HepG2 (cell line): Measurements from ENCODE around the gene TMEFF1. TPM values are rescaled to one million over a fixed set of nuclear protein-coding genes. Genes with fewer than 3 reads are reported as not detected.

Experiments
- ATAC-seq: fragments of 200-7000 bp; cut with Tn5 transposase; 3 replicates; pipeline ENCODE4 v1.9.1; 2020; ENCODE audit warnings: mild to moderate bottlenecking, moderate library complexity
- BruUV-seq: library from RNA; stranded (reverse); fragments of 400-500 nt; replicated peaks from 2 replicates; lab custom pipeline; 2021; lab: Mats Ljungman, UMichigan
- CTCF ChIA-PET: fragments of 300-600 bp; formaldehyde crosslinking; extraction: SDS; loops from one replicate; lab custom pipeline; 2021; ENCODE audit warnings: low total read pairs, inconsistent platforms, low intra/inter-chr PET ratio; lab: Yijun Ruan, JAX
- POLR2A ChIA-PET: fragments of 350-600 bp; sonication (Branson Sonifier 250); formaldehyde crosslinking; loops from one replicate; lab custom pipeline; 2020; ENCODE audit warnings: antibody characterized with exemption, inconsistent platforms; lab: Yijun Ruan, JAX
- DNase-seq: peaks from one replicate; pipeline ENCODE4 v3.0.0-alpha.2; 2015; ENCODE audit warnings: low spot score
- FAIRE-seq: peaks from 3 replicates; lab custom pipeline; 2011; peaks lifted over from hg19 to GRCh38; lab: Jason Lieb, UNC
- H2AFZ ChIP-seq: one replicate; pipeline ENCODE4 v1.6.1; 2011; ENCODE audit warnings: low read length, inconsistent platforms
- H3K27ac ChIP-seq: fragments of 300-600 bp; 3 replicates; pipeline ENCODE4 v1.8.0; 2011; ENCODE audit warnings: mixed run types, mild to moderate bottlenecking, mixed read lengths, low read length, inconsistent platforms; ENCODE audit not compliant: insufficient read depth; ENCODE audit errors: extremely low read length
- H3K27me3 ChIP-seq, 2 experiments: fragments of 200-600 bp in 1 of 2; 2 replicates in 1 of 2; 3 replicates in 1 of 2; pipeline versions ENCODE4 v1.6.0 to v1.8.0; 2011; ENCODE audit warnings: low read length in 2 of 2, mild to moderate bottlenecking in 2 of 2, moderate library complexity in 2 of 2, inconsistent platforms in 1 of 2; ENCODE audit not compliant: insufficient read depth in 2 of 2, control insufficient read depth in 1 of 2
- H3K36me3 ChIP-seq, 2 experiments: fragments of 200-600 bp in 1 of 2; replicated peaks in 1 of 2; 2 replicates in 1 of 2; 3 replicates in 1 of 2; pipeline versions ENCODE4 v1.5.1 to v1.8.0; 2011; ENCODE audit warnings: low read length in 2 of 2, inconsistent platforms in 1 of 2; ENCODE audit not compliant: insufficient read depth in 2 of 2, control insufficient read depth in 1 of 2
- H3K4me1 ChIP-seq: 2 replicates; pipeline ENCODE4 v1.5.1; 2012; ENCODE audit warnings: low read length, inconsistent platforms; ENCODE audit not compliant: insufficient read depth
- H3K4me2 ChIP-seq: 2 replicates; pipeline ENCODE4 v1.6.0; 2011; ENCODE audit warnings: low read depth, low read length, inconsistent platforms
- H3K4me3 ChIP-seq, 3 experiments: fragments of 200-600 bp in 1 of 3; sonication (generic), shearing (Covaris generic) in 1 of 3; replicated peaks in 1 of 3; 2 replicates each; pipeline ENCODE4 v1.5.1; 2011 to 2016; ENCODE audit warnings: low read length in 3 of 3, inconsistent platforms in 2 of 3, low read depth in 2 of 3, mild to moderate bottlenecking in 2 of 3, control low read depth in 1 of 3, mixed read lengths in 1 of 3; ENCODE audit not compliant: insufficient read depth in 1 of 3
- H3K79me2 ChIP-seq: one replicate; pipeline ENCODE4 v1.6.1; 2011; ENCODE audit warnings: low read length, inconsistent platforms; ENCODE audit not compliant: insufficient read depth
- H3K9ac ChIP-seq: 2 replicates; pipeline ENCODE4 v1.6.0; 2011; ENCODE audit warnings: mild to moderate bottlenecking, low read depth, low read length, inconsistent platforms; ENCODE audit not compliant: insufficient read depth
- H3K9me3 ChIP-seq: 2 replicates; pipeline ENCODE4 v1.5.1; 2012; ENCODE audit warnings: mild to moderate bottlenecking, low read length
- H4K20me1 ChIP-seq: 2 replicates; pipeline ENCODE4 v1.6.0; 2011; ENCODE audit warnings: inconsistent platforms, mild to moderate bottlenecking, low read length, moderate library complexity; ENCODE audit not compliant: insufficient read depth
- ATF7-NPFF ChIP-seq: sonication (generic); formaldehyde crosslinking; IDR thresholded peaks from 2 replicates; pipeline ENCODE4 v1.8.1; 2023; ENCODE audit warnings: mild to moderate bottlenecking, low read depth, missing genetic modification reagents, moderate library complexity
- IRF2 ChIP-seq: IDR thresholded peaks from 2 replicates; pipeline ENCODE4 v1.6.1; 2018; ENCODE audit warnings: missing genetic modification reagents, missing compliant biosample characterization
- PHB2 ChIP-seq: fragments of 450-650 bp; IDR thresholded peaks from 2 replicates; pipeline ENCODE4 v1.6.1; 2018; ENCODE audit not compliant: partially characterized antibody
- POLR2G ChIP-seq: fragments of 200-400 bp; formaldehyde crosslinking; IDR thresholded peaks from 2 replicates; pipeline ENCODE4 v1.6.1; 2018; ENCODE audit warnings: mild to moderate bottlenecking, low read depth, low read length, moderate library complexity
- SRF ChIP-seq: IDR thresholded peaks from 2 replicates; pipeline ENCODE4 v1.6.1; 2011; ENCODE audit warnings: mild to moderate bottlenecking, low read depth, low read length, moderate library complexity
- STAG1 ChIP-seq: sonication (generic); formaldehyde crosslinking; IDR thresholded peaks from 2 replicates; pipeline ENCODE4 v1.4.0; 2020; ENCODE audit warnings: missing genetic modification reagents
- SYNCRIP ChIP-seq: fragments of 200-400 bp; formaldehyde crosslinking; IDR thresholded peaks from 2 replicates; pipeline ENCODE4 v1.6.1; 2018; ENCODE audit warnings: mild to moderate bottlenecking, low read depth, low read length; ENCODE audit not compliant: insufficient read depth
- TEAD3 ChIP-seq: optimal IDR thresholded peaks from 2 replicates; pipeline ENCODE3; 2016; ENCODE audit warnings: borderline replicate concordance
- XRCC5 ChIP-seq: fragments of 200-400 bp; formaldehyde crosslinking; optimal IDR thresholded peaks from 2 replicates; pipeline ENCODE3; 2017; ENCODE audit warnings: mild to moderate bottlenecking, low read length
- ZNF460 ChIP-seq: sonication (generic); formaldehyde crosslinking; IDR thresholded peaks from 2 replicates; pipeline ENCODE4 v1.5.1; 2020; ENCODE audit warnings: missing genetic modification reagents, mild to moderate bottlenecking, borderline replicate concordance
- in situ Hi-C: cut with HindIII; loops from 2 replicates; pipeline ENCODE4 v1.10.0; 2017; ENCODE audit warnings: low pct_unique_long_range_greater_than_20kb; ENCODE audit not compliant: extremely low pct_ligation_motif_present
- intact Hi-C: fragments of 100-400 bp; cut with micrococcal nuclease; formaldehyde crosslinking; loops from one replicate; pipeline ENCODE4 v1.10.0; 2022; ENCODE audit not compliant: unreplicated experiment
- polyA plus RNA-seq, 8 experiments: library from polyadenylated mRNA; depleted of rRNA in 3 of 8; stranded (reverse) in 7 of 8; unstranded in 1 of 8; fragments of >200 nt; fragmentation: Illumina TruSeq in 4 of 8; extraction: Trizol in 4 of 8; gene quantifications; 2 replicates each; pipeline versions ENCODE4 v1.2.1 to v1.2.3, GENCODE V29; 2011 to 2016; ENCODE audit warnings: low read depth in 4 of 8, missing spikeins in 1 of 8, mixed read lengths in 1 of 8; ENCODE audit not compliant: insufficient read depth in 1 of 8
- total RNA-seq, 5 experiments: library from RNA; depleted of rRNA; stranded (reverse); fragments of >200 nt; fragmentation: Illumina TruSeq; extraction: Trizol; gene quantifications; 2 replicates each; pipeline ENCODE4 v1.2.3, GENCODE V29; 2016; ENCODE audit warnings: low read depth in 1 of 5
- TF ChIP-seq, protein P1 (sequence below), 2 experiments: sonication (generic) in 1 of 2; formaldehyde crosslinking in 1 of 2; IDR thresholded peaks; 2 replicates each; pipeline versions ENCODE4 v1.6.1 to v1.9.0; 2014 to 2022; ENCODE audit warnings: antibody characterized with exemption in 1 of 2, borderline replicate concordance in 1 of 2, inconsistent platforms in 1 of 2, low read depth in 1 of 2, missing genetic modification reagents in 1 of 2
- TF ChIP-seq, protein P2 (sequence below): sonication (generic); formaldehyde crosslinking; conservative IDR thresholded peaks from 2 replicates; pipeline ENCODE4 v1.4.0; 2020; ENCODE audit warnings: missing genetic modification reagents
- TF ChIP-seq, protein P3 (sequence below): IDR thresholded peaks from 2 replicates; pipeline ENCODE4 v1.6.1; 2016; ENCODE audit warnings: low read depth

TMEFF1 gene
- total and polyA plus RNA-seq, 2 of the 13 experiments (the other 11 are each of a cell fraction or from before 2014, with no cell fraction given): 0.87 to 1.9 TPM

DNA sequence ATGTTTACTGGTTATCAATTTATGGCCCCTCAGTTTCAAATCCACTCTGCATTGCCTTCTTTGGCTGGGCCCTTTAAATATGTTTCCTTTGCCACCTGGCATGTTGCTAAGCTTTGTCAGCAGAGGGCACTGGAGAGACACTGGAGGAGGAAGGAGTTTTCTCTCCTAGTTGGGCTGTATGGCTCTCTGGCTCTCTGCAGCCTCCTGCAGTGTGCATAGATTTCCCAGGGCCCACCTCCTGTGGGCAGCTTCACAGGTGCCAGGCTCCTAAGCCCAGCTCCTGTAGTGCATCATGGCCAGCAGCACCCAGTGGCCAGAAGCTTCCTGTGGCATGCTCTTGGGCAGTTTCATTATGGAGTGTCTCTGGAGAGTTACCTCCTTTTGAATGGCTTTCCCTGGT, 128.3 kb downstream of the TMEFF1 start:
- ATAC-seq: peak; percentile 80
- BruUV-seq: no TSS peak
- H3K36me3 ChIP-seq: no peaks in the 10 kb centered on the region
- H3K9ac ChIP-seq: no peak overlapping the region
- H3K9me3 ChIP-seq: no peaks in the 10 kb centered on the region
- in situ Hi-C loops: loop anchor here (5.0 kb wide), 1 partner anchor 706 kb away; no protein-coding TSS in a partner anchor
- no peak overlapping the region for H3K4me2 ChIP-seq
- peak; percentile 40 for FAIRE-seq
- DNase-seq: peak; percentile 69
- H2AFZ ChIP-seq: no peak overlapping the region
- H3K4me1 ChIP-seq: peaks cover 24% of the 10 kb centered on the region
- no peaks in the 10 kb centered on the region for H3K79me2 ChIP-seq
- H3K4me3 ChIP-seq: no peak overlapping the region
- H4K20me1 ChIP-seq: no peaks in the 10 kb centered on the region
- no peak overlapping the region for H3K27ac ChIP-seq
- POLR2A ChIA-PET: interaction anchor here (2.2 kb wide), 1 partner anchor 711 kb away, joined by 10 read pairs; no protein-coding TSS in a partner anchor
- CTCF ChIA-PET: interaction anchor here (2.7 kb wide), 1 partner anchor 710 kb away, joined by 33 read pairs; no protein-coding TSS in a partner anchor
- intact Hi-C loops: loop anchor here (1.0 to 10.0 kb wide), 5 partner anchors 101 to 931 kb away; partner anchors contain the start of gene RNF20
- H3K27me3 ChIP-seq: no peaks in the 10 kb centered on the region
- no peak for TF ChIP-seq ZNF460 (CRISPR knock-in tag)
- peak; percentile 72 for TF ChIP-seq SRF
- no peak for TF ChIP-seq POLR2G
- TF ChIP-seq, protein P1, sequence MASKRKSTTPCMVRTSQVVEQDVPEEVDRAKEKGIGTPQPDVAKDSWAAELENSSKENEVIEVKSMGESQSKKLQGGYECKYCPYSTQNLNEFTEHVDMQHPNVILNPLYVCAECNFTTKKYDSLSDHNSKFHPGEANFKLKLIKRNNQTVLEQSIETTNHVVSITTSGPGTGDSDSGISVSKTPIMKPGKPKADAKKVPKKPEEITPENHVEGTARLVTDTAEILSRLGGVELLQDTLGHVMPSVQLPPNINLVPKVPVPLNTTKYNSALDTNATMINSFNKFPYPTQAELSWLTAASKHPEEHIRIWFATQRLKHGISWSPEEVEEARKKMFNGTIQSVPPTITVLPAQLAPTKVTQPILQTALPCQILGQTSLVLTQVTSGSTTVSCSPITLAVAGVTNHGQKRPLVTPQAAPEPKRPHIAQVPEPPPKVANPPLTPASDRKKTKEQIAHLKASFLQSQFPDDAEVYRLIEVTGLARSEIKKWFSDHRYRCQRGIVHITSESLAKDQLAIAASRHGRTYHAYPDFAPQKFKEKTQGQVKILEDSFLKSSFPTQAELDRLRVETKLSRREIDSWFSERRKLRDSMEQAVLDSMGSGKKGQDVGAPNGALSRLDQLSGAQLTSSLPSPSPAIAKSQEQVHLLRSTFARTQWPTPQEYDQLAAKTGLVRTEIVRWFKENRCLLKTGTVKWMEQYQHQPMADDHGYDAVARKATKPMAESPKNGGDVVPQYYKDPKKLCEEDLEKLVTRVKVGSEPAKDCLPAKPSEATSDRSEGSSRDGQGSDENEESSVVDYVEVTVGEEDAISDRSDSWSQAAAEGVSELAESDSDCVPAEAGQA (IDR thresholded peaks at IDR 0.05; ENCODE audit: low read depth): no peak
- TF ChIP-seq, protein P1 (CRISPR knock-in tag; IDR thresholded peaks at IDR 0.05; ENCODE audit: borderline replicate concordance): no peak
- TF ChIP-seq STAG1 (CRISPR knock-in tag): peak; percentile 59
- TF ChIP-seq PHB2: no peak
- peak; percentile 73 for TF ChIP-seq XRCC5
- TF ChIP-seq IRF2 (CRISPR knock-in tag): 0 out of 2 replicates have a peak, but pooled peaks have one; percentile 22
- TF ChIP-seq ATF7-NPFF (CRISPR knock-in tag): no peak
- TF ChIP-seq, protein P2, sequence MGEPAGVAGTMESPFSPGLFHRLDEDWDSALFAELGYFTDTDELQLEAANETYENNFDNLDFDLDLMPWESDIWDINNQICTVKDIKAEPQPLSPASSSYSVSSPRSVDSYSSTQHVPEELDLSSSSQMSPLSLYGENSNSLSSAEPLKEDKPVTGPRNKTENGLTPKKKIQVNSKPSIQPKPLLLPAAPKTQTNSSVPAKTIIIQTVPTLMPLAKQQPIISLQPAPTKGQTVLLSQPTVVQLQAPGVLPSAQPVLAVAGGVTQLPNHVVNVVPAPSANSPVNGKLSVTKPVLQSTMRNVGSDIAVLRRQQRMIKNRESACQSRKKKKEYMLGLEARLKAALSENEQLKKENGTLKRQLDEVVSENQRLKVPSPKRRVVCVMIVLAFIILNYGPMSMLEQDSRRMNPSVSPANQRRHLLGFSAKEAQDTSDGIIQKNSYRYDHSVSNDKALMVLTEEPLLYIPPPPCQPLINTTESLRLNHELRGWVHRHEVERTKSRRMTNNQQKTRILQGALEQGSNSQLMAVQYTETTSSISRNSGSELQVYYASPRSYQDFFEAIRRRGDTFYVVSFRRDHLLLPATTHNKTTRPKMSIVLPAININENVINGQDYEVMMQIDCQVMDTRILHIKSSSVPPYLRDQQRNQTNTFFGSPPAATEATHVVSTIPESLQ: no peak
- TF ChIP-seq, protein P3, sequence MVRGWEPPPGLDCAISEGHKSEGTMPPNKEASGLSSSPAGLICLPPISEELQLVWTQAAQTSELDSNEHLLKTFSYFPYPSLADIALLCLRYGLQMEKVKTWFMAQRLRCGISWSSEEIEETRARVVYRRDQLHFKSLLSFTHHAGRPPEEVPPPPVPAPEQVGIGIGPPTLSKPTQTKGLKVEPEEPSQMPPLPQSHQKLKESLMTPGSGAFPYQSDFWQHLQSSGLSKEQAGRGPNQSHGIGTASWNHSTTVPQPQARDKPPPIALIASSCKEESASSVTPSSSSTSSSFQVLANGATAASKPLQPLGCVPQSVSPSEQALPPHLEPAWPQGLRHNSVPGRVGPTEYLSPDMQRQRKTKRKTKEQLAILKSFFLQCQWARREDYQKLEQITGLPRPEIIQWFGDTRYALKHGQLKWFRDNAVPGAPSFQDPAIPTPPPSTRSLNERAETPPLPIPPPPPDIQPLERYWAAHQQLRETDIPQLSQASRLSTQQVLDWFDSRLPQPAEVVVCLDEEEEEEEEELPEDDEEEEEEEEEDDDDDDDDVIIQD: peak; percentile 28; the same call in 1 of the 2 replicates
- no peak for TF ChIP-seq SYNCRIP
- TF ChIP-seq TEAD3 (CRISPR knock-in tag): peak; percentile 60
